Keratinocyte (primary cell): ENCODE measurements around the gene PRKAR1B.

ENCODE experiments used
- EZH2 ChIP-seq: IDR thresholded peaks from one replicate; pipeline ENCODE4 v1.6.1; 2012; ENCODE audit warnings: inconsistent platforms, mild to moderate bottlenecking, low read length, moderate library complexity
- TF ChIP-seq, protein P1 (sequence below), 3 experiments: IDR thresholded peaks in 1 of 3; conservative IDR thresholded peaks in 1 of 3; optimal IDR thresholded peaks in 1 of 3; 2 replicates in 2 of 3; 3 replicates in 1 of 3; pipeline versions ENCODE3 to v1.5.1; 2011; ENCODE audit warnings: low read length in 3 of 3, mild to moderate bottlenecking in 3 of 3, moderate library complexity in 2 of 3, control low read depth in 1 of 3, inconsistent platforms in 1 of 3; ENCODE audit not compliant: insufficient read depth in 2 of 3; ENCODE audit errors: extremely low read depth in 1 of 3

DNA sequence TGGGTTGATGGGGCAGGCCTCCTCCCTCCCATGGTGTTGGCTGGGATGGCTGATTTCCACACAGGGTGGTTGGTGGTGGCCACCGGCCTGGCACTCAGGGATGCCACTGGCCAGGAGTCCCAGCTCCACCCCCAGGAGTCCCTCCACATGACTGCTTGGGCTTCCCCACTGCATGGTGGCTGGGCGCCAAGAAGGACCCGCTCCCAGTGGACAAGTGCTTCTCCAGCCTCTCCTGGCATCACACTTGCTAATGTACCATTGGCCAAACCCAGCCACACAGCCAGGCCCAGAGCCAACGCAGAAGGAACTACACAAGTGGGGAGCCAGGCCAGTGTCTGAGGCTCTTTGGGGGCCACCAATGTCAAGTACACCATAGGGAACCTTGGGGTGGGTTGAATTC is 74.2 kb downstream of the PRKAR1B start:
- TF ChIP-seq, protein P1, sequence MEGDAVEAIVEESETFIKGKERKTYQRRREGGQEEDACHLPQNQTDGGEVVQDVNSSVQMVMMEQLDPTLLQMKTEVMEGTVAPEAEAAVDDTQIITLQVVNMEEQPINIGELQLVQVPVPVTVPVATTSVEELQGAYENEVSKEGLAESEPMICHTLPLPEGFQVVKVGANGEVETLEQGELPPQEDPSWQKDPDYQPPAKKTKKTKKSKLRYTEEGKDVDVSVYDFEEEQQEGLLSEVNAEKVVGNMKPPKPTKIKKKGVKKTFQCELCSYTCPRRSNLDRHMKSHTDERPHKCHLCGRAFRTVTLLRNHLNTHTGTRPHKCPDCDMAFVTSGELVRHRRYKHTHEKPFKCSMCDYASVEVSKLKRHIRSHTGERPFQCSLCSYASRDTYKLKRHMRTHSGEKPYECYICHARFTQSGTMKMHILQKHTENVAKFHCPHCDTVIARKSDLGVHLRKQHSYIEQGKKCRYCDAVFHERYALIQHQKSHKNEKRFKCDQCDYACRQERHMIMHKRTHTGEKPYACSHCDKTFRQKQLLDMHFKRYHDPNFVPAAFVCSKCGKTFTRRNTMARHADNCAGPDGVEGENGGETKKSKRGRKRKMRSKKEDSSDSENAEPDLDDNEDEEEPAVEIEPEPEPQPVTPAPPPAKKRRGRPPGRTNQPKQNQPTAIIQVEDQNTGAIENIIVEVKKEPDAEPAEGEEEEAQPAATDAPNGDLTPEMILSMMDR (optimal IDR thresholded peaks at IDR 0.05 in 1 of 3, IDR thresholded peaks at IDR 0.05 in 1 of 3, conservative IDR thresholded peaks at IDR 0.05 in 1 of 3; ENCODE audit: extremely low read depth in 1 of 3, insufficient read depth in 2 of 3, low read length in 3 of 3), result no peak
- no peak for TF ChIP-seq EZH2
